Muscle layer of duodenum (tissue), 2 donors: ENCODE results near the gene BMERB1.
"Not testable (repeated sequence)": the region's sequence is repeated elsewhere in the genome, so short reads cannot be mapped to it uniquely, and the experiment has no call there.

ENCODE experiments used
- H3K27ac ChIP-seq: one replicate; pipeline ENCODE4 v1.7.0; 2013; ENCODE audit warnings: mild to moderate bottlenecking, low read length
- H3K27me3 ChIP-seq: one replicate; pipeline ENCODE4 v1.7.0; 2013; ENCODE audit warnings: low read depth, mild to moderate bottlenecking, control low read depth, low read length
- H3K36me3 ChIP-seq, 2 donors: one replicate each; pipeline ENCODE4 v1.7.0; 2013; ENCODE audit warnings: low read length in 2 of 2, control low read depth in 1 of 2, mild to moderate bottlenecking in 1 of 2; ENCODE audit not compliant: insufficient read depth in 2 of 2, control insufficient read depth in 1 of 2
- H3K4me1 ChIP-seq, 2 donors: one replicate each; pipeline ENCODE4 v1.7.0; 2013; ENCODE audit warnings: low read length in 2 of 2, mild to moderate bottlenecking in 2 of 2, control low read depth in 1 of 2, moderate library complexity in 1 of 2; ENCODE audit not compliant: insufficient read depth in 2 of 2, control insufficient read depth in 1 of 2
- H3K4me3 ChIP-seq, 2 donors: one replicate each; pipeline ENCODE4 v1.7.0; 2013; ENCODE audit warnings: low read length in 2 of 2, low read depth in 1 of 2, mild to moderate bottlenecking in 1 of 2
- H3K9me3 ChIP-seq, 2 donors: one replicate each; pipeline ENCODE4 v1.7.0; 2013; ENCODE audit warnings: low read length in 2 of 2, control low read depth in 1 of 2, mild to moderate bottlenecking in 1 of 2; ENCODE audit not compliant: control insufficient read depth in 1 of 2
- donor health status: healthy.

The BMERB1 gene

DNA sequence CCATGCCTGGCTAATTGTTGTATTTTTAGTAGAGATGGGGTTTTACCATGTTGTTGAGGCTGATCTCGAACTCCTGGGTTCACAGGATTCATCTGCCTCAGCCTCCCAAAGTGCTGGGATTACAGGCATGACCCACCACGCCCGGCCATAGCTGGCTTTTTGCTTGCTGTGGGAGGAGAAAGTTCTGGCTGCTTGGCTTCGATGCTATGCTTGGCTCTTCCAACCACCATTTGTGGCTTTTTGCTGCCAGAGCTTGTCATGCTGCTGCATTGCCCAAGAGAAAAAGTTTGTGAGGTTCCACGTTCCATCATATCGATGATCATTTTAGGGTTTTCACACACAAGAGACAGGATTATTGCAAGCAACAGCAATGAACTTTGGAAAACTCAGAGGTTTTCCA, 16.2 kb downstream of the BMERB1 start:
- Histone ChIP-seq H3K4me3 (no peak overlapping the region), H3K36me3 (no peaks in the 10 kb centered on the region), H3K4me1 (no peaks in the 10 kb centered on the region), H3K27me3 (no peaks in the 10 kb centered on the region), H3K27ac (no peak overlapping the region), H3K9me3 (no peaks in the 10 kb centered on the region)

DNA sequence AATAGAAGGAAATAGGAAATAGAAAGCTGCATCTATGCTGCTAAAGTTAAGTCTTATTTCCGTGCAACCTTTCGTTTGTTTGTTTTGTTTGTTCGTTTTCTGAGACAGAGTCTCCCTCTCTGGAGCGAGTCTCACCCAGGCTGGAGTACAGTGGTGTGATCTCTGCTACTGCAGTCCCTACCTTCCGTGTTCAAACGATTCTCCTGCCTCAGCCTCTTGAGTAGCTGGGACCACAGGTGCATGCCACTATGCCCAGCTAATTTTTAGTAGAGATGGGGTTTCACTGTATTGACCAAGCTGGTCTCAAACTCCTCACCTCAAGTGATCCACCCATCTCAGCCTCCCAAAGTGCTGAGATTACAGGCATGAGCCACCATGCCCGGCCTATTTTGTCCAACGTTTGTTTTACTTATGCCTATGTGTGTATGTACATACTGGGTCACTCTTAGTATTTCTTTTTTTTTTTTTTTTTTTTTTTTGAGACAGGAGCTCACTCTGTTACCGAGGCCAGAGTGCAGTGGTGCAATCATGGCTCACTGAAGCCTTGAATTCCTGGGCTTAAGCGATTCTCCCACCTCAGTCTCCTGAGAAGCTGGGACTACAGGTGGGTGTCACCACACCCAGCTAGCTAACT, 16.8 kb downstream of the BMERB1 start:
- Histone ChIP-seq H3K4me1 (no peaks in the 10 kb centered on the region), H3K9me3 (no peaks in the 10 kb centered on the region), H3K36me3 (no peaks in the 10 kb centered on the region), H3K27ac (no peak overlapping the region), H3K27me3 (no peaks in the 10 kb centered on the region), H3K4me3 (no peak overlapping the region)

DNA sequence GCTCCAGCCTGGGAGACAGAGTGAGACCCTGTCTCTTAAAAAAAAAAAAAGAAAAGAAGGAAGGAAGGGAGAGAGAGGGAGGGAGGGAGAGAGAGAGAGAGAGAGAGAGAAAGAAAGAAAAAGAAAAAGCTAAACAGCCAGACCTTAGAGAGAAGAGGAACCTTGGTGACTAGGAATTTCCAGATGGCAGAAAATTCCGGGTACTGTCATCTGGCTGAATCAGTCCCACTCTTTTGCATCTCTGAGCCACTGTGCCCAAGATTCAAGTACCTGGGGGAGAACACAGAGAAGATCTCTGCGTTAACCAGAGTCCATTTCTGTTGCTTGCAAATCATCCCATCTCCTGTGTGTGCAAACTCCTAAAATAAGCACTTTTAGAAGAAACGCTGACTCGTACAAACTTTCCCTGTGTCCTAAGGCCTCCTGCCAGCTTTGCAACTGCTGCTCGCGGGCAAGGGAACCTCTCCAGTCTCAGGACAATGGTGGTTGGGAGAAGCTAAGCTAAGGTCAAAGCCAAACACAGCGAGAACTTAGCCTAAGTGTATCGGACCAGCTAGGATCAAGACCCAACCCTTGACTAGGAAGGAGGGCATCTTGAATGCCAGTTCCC, 18.0 kb downstream of the BMERB1 start:
- H3K27ac ChIP-seq, result no peak overlapping the region
- no peaks in the 10 kb centered on the region for H3K4me1 ChIP-seq
- no peaks in the 10 kb centered on the region for H3K9me3 ChIP-seq
- no peaks in the 10 kb centered on the region for H3K36me3 ChIP-seq
- no peaks in the 10 kb centered on the region for H3K27me3 ChIP-seq
- H3K4me3 ChIP-seq, result no peak overlapping the region

DNA sequence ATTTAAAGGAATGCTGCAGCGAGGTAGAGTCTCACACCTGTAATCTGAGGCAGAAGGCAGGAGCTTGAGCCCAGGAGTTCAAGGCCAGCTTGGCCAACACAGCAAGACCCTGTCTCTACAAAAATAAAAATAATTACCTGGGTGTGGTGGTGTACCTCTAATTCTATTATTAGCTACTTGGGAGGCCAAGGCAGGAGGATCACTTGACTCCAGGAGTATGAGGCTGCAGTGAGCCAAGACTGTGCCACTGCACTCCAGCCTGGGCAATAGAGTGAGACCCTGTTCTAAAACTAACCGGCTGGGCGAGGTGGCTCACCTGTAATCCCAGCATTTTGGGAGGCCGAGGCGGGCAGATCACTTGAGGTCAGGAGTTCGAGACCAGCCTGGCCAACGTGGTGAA, 18.9 kb downstream of the BMERB1 start:
- not testable (repeated sequence) for H3K36me3 ChIP-seq, H3K27ac ChIP-seq, H3K9me3 ChIP-seq, H3K4me3 ChIP-seq, H3K4me1 ChIP-seq, H3K27me3 ChIP-seq

DNA sequence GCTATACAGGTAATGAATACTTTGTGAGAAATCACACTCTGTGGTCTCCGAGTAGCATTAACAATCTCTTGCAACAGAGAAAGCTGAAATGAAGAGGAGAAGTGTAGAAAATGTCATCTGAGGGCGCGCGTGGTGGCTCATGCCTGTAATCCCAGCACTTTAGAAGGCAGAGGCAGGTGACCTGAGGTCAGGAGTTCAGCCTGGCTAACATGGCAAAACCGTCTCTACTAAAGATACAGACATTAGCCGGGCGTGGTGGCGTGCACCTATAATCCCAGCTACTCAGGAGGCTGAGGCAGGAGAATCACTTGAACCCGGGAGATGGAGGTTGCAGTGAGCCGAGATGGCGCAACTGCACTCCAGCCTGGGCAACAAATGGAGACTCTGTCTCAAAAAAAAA, 20.5 kb downstream of the BMERB1 start:
- H3K27ac ChIP-seq, H3K4me1 ChIP-seq, H3K9me3 ChIP-seq, H3K36me3 ChIP-seq, H3K27me3 ChIP-seq, H3K4me3 ChIP-seq: not testable (repeated sequence)

DNA sequence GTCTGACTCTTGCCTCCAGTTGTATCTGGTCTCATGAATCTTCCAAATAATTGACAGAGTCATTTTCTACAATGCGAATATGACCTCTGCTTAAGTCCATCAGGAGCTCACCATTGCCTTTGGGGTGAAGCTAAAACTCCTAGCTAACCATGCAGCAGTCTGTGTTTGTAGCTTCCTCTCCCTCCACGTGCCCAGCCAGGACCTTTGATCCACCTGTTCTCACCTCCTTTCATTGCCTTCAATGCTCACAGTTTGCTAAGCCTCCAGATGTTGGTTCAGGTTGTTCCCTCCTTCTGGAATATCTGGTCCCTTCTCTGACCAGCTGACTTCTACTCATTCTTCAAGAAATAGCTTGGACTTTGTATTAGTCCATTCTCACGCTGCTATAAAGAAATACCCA, 23.0 kb downstream of the BMERB1 start:
- Histone ChIP-seq H3K27ac (no peak overlapping the region), H3K4me3 (no peak overlapping the region), H3K4me1 (no peaks in the 10 kb centered on the region)

DNA sequence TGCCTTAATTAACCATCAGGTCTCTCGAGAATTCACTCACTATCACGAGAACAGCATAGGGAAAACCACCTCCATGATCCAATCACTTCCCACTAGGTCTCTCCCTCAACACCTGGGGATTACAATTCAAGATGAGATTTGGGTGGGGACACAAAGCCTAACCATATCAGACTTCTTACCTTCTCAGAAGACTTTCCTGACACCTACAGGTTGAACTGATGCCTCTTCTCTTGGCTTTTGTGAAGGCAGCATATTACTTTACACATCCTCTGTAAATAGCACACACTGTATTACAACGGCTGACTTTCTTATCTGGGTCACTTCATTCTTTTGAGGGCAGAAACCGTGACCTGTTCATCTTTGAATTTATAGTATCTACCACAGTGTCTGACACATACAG, 23.6 kb downstream of the BMERB1 start:
- no peaks in the 10 kb centered on the region for H3K4me1 ChIP-seq
- no peaks in the 10 kb centered on the region for H3K27me3 ChIP-seq
- H3K9me3 ChIP-seq, result no peaks in the 10 kb centered on the region
- H3K27ac ChIP-seq, result no peak overlapping the region
- H3K4me3 ChIP-seq, result no peak overlapping the region
- no peaks in the 10 kb centered on the region for H3K36me3 ChIP-seq

More for the DNA sequence above, 23.0 kb downstream of the BMERB1 start:
- Histone ChIP-seq H3K36me3 (no peaks in the 10 kb centered on the region), H3K27me3 (no peaks in the 10 kb centered on the region), H3K9me3 (no peaks in the 10 kb centered on the region)

DNA sequence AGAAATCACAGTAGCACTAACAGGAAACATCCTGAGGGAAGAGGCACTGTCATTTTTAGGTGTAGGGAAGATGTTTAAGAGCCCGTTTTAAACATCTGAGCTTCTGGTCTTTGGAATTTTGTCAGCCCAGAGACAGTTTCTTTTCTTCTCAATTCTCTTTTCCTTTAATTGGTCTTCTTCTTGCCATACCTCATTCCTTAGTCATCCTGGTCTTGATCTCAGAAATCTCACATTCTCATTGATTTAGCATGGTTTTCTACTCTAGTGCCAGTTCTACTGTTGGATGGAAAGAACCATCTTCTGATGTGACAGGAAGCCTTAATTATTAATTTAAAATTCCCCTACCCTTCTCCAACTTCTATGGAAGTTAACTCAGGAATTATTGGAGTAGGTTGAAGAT, 25.4 kb downstream of the BMERB1 start:
- no peaks in the 10 kb centered on the region for H3K27me3 ChIP-seq
- H3K27ac ChIP-seq, result no peak overlapping the region
- H3K4me1 ChIP-seq, result no peaks in the 10 kb centered on the region
- H3K36me3 ChIP-seq, result no peaks in the 10 kb centered on the region
- no peaks in the 10 kb centered on the region for H3K9me3 ChIP-seq
- no peak overlapping the region for H3K4me3 ChIP-seq

DNA sequence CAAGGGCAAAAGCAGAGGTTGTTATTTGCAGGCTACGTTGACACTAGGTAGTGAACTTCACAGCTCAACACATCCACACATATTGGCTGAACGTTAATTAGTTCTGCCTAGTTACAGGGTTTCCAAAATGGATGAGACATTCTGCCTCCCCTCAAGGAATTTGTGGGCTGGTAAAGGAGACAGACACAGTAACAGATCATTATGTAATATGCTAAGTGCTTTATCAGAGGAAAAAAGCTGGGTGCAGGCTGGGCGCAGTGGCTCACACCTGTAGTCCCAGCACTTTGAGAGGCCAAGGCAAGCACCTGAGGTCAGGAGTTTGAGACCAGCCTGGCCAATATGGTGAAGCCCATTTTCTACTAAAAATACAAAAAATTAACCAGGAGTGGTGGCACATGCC, 26.2 kb downstream of the BMERB1 start:
- Histone ChIP-seq H3K27ac (no peak overlapping the region), H3K27me3 (no peaks in the 10 kb centered on the region), H3K36me3 (no peaks in the 10 kb centered on the region), H3K4me3 (no peak overlapping the region), H3K9me3 (no peaks in the 10 kb centered on the region), H3K4me1 (no peaks in the 10 kb centered on the region)

DNA sequence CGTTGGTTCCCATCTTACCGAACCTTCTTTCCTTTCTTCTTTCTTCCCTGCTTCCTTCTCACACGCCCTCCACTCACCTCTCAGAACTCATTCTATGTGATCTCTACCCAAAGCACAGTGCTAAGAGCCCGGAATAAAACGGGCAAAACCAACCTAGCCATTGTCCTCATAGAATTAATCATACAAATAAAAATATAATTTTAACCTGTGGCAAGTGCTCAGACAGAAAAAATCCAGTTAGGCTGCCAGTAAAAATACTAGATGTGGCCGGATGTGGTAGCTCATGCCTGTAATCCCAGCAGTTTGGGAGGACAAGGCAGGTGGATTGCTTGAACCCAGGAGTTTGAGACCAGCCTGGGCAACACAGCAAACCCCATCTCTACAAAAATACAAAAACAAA, 27.0 kb downstream of the BMERB1 start:
- Histone ChIP-seq H3K4me1 (no peaks in the 10 kb centered on the region), H3K36me3 (no peaks in the 10 kb centered on the region), H3K27me3 (no peaks in the 10 kb centered on the region), H3K27ac (no peak overlapping the region), H3K9me3 (no peaks in the 10 kb centered on the region), H3K4me3 (no peak overlapping the region)

DNA sequence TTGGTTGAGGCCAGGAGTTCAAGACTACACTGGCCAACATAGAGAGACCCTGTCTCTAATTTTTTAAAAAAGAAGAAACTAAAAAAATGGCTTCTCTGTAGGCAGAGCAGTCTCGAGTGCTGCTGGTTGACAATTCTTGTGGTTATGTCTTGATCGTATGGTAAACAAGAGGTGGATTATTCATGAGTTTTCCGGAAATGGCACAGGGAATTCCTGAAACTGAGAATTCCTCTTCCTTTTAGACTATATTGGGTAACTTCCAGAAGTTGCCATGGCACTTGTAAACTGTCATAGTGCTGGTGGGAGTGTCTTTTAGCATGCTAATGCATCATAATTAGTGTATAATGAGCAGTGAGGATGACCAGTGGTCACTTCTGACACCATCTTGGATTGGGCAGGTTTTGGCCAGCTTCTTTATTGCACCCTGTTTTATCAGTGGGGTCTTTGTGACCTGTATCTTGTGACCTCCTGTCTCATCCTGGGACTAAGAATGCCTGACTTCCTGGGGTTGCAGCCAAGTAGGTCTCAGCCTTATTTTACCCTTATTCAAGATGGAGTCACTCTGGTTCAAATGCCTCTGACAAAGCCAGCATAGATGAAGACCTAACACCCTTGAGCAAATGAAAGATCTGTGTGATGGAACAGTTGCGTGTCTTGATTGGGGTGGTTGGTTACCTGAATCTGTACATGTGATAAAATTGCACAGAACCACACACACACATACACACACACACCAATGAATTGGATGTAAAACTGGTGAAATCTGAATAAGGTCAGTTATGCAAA, 30.2 kb downstream of the BMERB1 start:
- Histone ChIP-seq H3K27me3 (no peaks in the 10 kb centered on the region), H3K36me3 (no peaks in the 10 kb centered on the region), H3K27ac (no peak overlapping the region), H3K9me3 (no peaks in the 10 kb centered on the region), H3K4me3 (no peak overlapping the region), H3K4me1 (no peaks in the 10 kb centered on the region)
